KMS-11 (cell line): ENCODE data around the gene HNRNPH3.

Experiments used
- H2AFZ ChIP-seq: fragments of 200-600 bp; sonication (generic); 2 replicates; pipeline ENCODE4 v1.6.1; 2016; ENCODE audit warnings: antibody characterized with exemption, mixed run types, low read depth
- H3K27ac ChIP-seq: fragments of 200-600 bp; sonication (generic); 2 replicates; pipeline ENCODE4 v1.6.1; 2016; ENCODE audit warnings: mild to moderate bottlenecking, mixed run types
- H3K27me3 ChIP-seq: fragments of 200-600 bp; sonication (generic); 2 replicates; pipeline ENCODE4 v1.6.1; 2017; ENCODE audit warnings: mild to moderate bottlenecking, low read depth, mixed run types, moderate library complexity; ENCODE audit not compliant: insufficient read depth
- H3K36me3 ChIP-seq: fragments of 200-600 bp; sonication (generic); 2 replicates; pipeline ENCODE4 v1.6.1; 2017; ENCODE audit warnings: mild to moderate bottlenecking, mixed run types; ENCODE audit not compliant: insufficient read depth
- H3K4me1 ChIP-seq: fragments of 200-600 bp; sonication (generic); 2 replicates; pipeline ENCODE4 v1.6.1; 2016; ENCODE audit warnings: mild to moderate bottlenecking, low read depth, mixed run types; ENCODE audit not compliant: poor library complexity, severe bottlenecking
- H3K4me2 ChIP-seq: fragments of 200-600 bp; sonication (generic); 2 replicates; pipeline ENCODE4 v1.7.0; 2016; ENCODE audit warnings: mild to moderate bottlenecking, mixed run types
- H3K4me3 ChIP-seq: fragments of 200-600 bp; sonication (generic); IDR thresholded peaks from 2 replicates; pipeline ENCODE4 v1.6.1; 2017; ENCODE audit warnings: low read depth, low read length, mixed read lengths; ENCODE audit not compliant: insufficient read depth
- H3K79me2 ChIP-seq: fragments of 200-600 bp; sonication (generic); 2 replicates; pipeline ENCODE4 v1.6.1; 2016; ENCODE audit warnings: low read depth, mixed run types; ENCODE audit not compliant: insufficient read depth
- H3K9ac ChIP-seq: fragments of 200-600 bp; sonication (generic); 2 replicates; pipeline ENCODE4 v1.6.1; 2016; ENCODE audit warnings: mild to moderate bottlenecking, mixed run types
- H4K20me1 ChIP-seq: fragments of 200-600 bp; sonication (generic); 2 replicates; pipeline ENCODE4 v1.6.1; 2016; ENCODE audit warnings: mild to moderate bottlenecking, mixed run types; ENCODE audit not compliant: insufficient read depth
- CTCF ChIP-seq: fragments of 200-600 bp; sonication (generic); conservative IDR thresholded peaks from 2 replicates; pipeline ENCODE4 v1.6.1; 2017; ENCODE audit warnings: low read depth, mild to moderate bottlenecking, antibody characterized with exemption, low read length, moderate library complexity, mixed read lengths

The HNRNPH3 gene

DNA sequence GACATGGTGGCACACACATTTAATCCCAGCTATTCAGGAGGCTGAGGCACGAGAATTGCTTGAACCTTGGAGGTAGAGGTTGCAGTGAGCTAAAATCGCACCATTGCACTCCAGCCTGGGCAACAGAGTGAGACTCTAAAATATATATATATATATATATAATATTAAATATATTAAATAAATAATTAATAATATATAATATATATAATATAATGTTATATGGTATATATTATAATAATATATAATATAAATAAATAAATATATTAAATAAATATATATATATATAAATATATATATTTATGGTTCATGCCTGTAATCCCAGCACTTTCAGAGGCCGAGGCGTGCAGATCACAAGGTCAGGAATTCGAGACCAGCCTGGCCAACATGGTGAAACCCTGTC, 34.7 kb downstream of the HNRNPH3 start:
- H3K36me3 ChIP-seq, result no peaks in the 10 kb centered on the region
- H3K27me3 ChIP-seq, result no peaks in the 10 kb centered on the region
- no peak overlapping the region for H3K4me3 ChIP-seq
- no peaks in the 10 kb centered on the region for H3K4me1 ChIP-seq
- H3K9ac ChIP-seq, result no peak overlapping the region
- no peak for TF ChIP-seq CTCF
- H3K79me2 ChIP-seq, result no peaks in the 10 kb centered on the region
- H2AFZ ChIP-seq, result no peak overlapping the region
- no peak overlapping the region for H3K27ac ChIP-seq
- no peaks in the 10 kb centered on the region for H4K20me1 ChIP-seq
- H3K4me2 ChIP-seq, result no peak overlapping the region

DNA sequence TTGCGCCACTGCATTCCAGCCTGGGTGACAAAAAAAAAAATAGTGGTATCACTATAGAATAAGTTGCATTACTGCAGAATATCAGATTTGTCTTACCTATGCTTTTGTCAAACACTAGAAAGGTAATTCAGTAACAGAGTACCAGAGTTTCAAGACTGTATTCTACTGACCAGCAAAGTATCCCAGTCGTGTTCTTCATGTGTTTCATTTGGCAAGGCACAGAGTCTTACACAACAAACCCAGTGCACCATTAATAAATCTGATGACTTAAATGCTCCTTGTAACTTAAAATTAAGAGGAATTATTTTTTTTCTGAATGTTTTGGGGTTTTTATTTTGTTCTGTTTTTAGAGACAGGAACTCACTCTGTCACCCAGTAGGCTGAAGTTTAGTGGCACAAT, 35.3 kb downstream of the HNRNPH3 start:
- Histone ChIP-seq H3K27me3 (no peaks in the 10 kb centered on the region), H3K9ac (no peak overlapping the region), H4K20me1 (no peaks in the 10 kb centered on the region), H3K79me2 (no peaks in the 10 kb centered on the region), H3K4me1 (no peaks in the 10 kb centered on the region), H3K4me3 (no peak overlapping the region), H3K36me3 (no peaks in the 10 kb centered on the region), H3K27ac (no peak overlapping the region), H3K4me2 (no peak overlapping the region), H2AFZ (no peak overlapping the region)
- TF ChIP-seq CTCF, result no peak

- TF ChIP-seq CTCF, result no peak
- no peak overlapping the region for H3K4me2 ChIP-seq
- no peaks in the 10 kb centered on the region for H3K36me3 ChIP-seq
- no peak overlapping the region for H3K9ac ChIP-seq
- H2AFZ ChIP-seq, result no peak overlapping the region
- H3K79me2 ChIP-seq, result no peaks in the 10 kb centered on the region
- H3K4me1 ChIP-seq, result no peaks in the 10 kb centered on the region
- no peak overlapping the region for H3K27ac ChIP-seq
- no peak overlapping the region for H3K4me3 ChIP-seq
- no peaks in the 10 kb centered on the region for H4K20me1 ChIP-seq
- no peaks in the 10 kb centered on the region for H3K27me3 ChIP-seq
Observed at GRCh38 chr10:68371604-68372003, 39.7 kb downstream of the HNRNPH3 start.

DNA sequence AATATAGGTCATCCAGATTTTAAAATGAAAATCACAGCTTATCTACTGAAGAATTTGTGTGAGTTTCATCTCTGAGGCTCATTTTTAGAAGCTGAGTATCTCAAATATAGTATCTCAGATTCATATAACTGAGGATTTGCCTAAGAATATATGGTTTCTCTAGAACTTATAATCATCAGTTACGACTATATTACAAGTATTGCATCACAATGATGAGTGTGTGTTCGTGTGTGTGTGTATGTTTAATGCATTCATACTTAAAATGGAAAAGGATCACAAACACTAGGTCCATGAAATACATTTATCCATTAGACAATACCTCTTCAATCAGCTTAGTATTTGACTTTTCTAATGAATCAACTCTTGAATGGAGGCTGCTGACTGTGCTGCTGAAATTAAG, 53.9 kb downstream of the HNRNPH3 start:
- H3K79me2 ChIP-seq, result no peaks in the 10 kb centered on the region
- no peaks in the 10 kb centered on the region for H4K20me1 ChIP-seq
- no peak overlapping the region for H3K9ac ChIP-seq
- no peak overlapping the region for H3K4me2 ChIP-seq
- H3K36me3 ChIP-seq, result 0 out of 2 replicates have a peak, but pooled peaks cover 5% of the 10 kb centered on the region
- H2AFZ ChIP-seq, result no peak overlapping the region
- H3K27ac ChIP-seq, result no peak overlapping the region
- TF ChIP-seq CTCF, result no peak
- no peaks in the 10 kb centered on the region for H3K27me3 ChIP-seq
- H3K4me3 ChIP-seq, result no peak overlapping the region
- no peaks in the 10 kb centered on the region for H3K4me1 ChIP-seq
